LNCAP (cell line): Measurements from ENCODE around the gene BRINP2.

Experiments used
- TF ChIP-seq, protein P1 (sequence below): fragments of 450-650 bp; IDR thresholded peaks from 2 replicates; pipeline ENCODE4 v1.5.1; 2017; ENCODE audit warnings: mild to moderate bottlenecking

Gene BRINP2

DNA sequence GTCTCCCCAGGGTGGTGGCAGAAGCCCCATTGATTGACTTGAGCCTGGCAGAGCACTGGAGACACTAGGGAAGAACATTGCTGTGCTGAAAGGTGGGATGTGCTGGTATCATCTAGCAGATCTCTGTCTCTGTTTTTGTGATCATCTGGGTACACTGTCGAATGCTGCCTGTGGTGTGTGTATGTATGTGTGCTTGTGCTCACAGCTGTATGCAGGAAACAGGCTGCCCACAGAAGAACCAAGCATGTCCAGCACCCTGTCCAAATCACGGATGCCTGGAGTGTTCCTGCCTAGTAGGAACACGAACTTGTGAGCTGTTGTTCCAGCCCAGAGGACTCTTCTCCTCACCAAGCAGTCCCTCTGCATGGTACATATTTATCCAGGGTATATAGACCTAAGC lies 1.5 kb downstream of the BRINP2 start:
- TF ChIP-seq, protein P1, sequence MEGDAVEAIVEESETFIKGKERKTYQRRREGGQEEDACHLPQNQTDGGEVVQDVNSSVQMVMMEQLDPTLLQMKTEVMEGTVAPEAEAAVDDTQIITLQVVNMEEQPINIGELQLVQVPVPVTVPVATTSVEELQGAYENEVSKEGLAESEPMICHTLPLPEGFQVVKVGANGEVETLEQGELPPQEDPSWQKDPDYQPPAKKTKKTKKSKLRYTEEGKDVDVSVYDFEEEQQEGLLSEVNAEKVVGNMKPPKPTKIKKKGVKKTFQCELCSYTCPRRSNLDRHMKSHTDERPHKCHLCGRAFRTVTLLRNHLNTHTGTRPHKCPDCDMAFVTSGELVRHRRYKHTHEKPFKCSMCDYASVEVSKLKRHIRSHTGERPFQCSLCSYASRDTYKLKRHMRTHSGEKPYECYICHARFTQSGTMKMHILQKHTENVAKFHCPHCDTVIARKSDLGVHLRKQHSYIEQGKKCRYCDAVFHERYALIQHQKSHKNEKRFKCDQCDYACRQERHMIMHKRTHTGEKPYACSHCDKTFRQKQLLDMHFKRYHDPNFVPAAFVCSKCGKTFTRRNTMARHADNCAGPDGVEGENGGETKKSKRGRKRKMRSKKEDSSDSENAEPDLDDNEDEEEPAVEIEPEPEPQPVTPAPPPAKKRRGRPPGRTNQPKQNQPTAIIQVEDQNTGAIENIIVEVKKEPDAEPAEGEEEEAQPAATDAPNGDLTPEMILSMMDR: no peak

DNA sequence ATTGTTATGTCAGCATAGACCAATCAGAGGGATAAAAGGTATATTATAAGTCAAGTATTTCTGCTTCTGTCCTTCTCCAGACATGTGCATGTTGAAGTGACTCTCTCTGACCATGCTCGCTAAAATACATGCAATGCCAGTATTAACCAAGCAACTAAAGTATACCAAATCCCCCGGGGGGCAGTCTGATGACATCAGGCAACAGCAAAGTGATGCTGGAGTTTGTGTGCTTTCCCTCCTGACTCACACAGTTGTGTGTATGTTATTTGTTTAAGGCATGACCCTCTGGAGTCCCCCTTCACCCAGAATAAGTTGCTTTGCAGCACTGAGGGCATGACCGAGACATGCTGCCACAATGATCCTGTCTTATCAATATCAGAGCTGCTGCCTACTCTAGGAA lies 2.1 kb downstream of the BRINP2 start:
- TF ChIP-seq, protein P1: no peak

DNA sequence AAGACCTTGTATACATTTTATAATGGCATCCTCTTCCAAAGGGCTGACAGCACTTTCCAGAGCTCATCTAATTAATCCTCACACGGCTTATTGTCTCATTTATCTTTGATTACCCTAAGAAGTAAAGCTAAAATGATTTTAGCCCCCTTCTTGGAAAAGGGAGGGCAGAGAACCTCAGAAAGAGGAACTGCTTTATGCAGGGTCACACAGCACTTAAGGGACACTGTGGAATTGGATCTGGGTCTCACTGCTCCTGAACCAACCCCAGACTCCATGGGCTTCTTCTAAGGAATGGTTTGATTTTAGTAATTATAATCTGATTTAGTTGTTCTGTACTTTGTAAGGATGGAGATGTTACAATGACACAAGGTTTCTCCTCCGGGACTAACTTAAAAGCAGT lies 3.2 kb downstream of the BRINP2 start:
- TF ChIP-seq, protein P1: no peak

DNA sequence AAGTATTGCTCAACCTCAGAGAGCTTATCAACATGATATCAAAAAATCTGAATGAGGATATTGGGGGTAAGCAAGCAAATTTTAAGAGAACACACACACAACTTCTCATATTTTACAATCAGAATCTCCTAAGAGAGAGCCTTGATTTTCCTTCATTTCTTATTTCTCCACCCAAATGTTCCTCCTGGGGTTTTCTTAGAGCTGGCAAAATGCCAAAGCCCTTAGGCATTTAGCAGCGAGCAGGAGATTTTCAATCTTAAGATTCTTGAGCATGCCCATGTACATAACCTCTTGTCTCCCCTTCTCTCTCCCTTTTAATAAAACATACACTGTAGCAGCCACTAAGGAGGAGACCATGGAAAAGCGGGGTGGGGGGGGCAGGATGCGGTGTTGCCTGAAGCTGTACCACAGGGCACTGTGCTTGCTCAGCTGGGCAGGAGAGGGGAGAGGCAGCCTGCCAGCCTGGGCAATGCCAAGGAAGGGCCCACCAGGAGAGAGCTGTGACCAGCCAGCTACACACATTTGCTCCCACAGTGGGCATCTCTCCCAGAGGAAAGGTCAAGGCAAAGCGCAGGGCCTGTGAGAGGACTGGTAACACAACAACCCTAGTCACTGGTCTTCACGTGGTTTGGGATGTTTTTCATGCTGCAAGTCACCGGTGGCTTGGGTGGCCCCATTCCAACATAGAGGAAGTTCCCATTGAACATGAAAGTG lies 4.3 kb downstream of the BRINP2 start:
- TF ChIP-seq, protein P1: no peak

DNA sequence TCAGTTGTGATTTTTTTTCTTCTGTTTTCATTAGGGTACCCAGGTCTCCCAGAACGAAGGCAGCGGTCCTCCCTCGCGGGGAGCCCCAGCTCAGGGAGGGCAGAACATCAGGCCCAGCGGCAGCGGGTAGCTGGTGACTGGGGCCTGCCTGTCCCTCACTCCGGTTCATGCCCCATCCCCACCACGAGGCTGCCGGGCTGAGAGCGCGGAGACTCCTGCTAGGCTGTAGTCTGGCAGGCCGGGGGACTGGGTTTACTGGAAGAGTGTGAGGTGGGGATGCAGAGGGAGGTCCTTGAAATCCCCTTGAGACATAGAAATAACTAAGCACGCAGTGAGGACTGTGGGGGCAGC lies 10.5 kb downstream of the BRINP2 start:
- TF ChIP-seq, protein P1: no peak

DNA sequence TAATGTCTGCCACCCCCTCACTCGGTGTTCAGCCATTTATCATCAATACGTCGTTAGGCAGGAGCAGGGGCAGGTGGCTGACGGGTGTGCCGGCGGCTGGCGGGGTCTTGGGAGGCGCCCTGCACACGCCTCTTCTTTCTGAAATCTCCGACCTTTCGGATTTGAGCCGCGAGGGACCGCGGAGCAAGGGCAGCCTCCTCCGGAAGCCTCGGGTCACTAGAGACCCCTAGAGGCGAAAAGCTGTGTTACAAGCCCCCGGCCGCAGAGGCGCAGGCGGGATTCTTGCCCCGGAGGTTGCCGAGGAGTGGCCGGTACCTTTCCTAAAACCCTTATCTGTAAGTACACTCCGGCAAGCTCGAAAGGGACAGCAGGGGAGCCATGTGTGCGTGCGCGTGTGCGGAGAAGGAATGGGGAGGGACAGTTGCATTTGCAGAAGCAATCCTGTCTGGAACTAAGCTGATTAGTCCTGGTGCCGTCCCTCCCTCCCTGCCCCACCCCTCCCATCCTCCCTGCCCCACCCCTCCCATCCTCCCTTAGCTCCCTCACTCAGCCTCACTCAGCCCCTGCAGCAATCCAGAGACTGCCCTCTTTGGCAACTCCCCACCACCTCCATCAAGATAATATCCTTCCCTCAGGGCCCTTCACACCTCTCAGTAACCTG lies 11.0 kb downstream of the BRINP2 start:
- TF ChIP-seq, protein P1: peak; percentile 92

DNA sequence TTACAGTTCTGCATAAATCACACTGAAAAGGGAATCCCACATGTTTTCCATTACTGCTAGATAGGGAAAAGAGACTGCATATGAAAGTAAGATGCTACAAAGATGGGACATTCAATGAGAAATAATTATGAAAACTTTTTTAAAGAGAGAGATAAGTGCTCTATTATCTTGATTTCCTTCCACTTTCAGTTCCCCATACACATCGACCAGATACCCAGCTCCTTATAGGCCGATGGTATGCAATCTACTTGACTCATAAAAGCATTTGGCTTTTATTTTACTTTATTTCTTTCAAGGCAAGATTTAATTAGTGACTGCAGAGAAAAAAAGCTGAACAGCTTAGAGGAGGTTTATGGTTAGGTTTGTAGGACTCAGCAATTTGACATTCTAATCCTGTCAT lies 13.1 kb downstream of the BRINP2 start:
- TF ChIP-seq, protein P1: no peak
